ENCODE measurements around the gene SLC1A2.

DNA sequence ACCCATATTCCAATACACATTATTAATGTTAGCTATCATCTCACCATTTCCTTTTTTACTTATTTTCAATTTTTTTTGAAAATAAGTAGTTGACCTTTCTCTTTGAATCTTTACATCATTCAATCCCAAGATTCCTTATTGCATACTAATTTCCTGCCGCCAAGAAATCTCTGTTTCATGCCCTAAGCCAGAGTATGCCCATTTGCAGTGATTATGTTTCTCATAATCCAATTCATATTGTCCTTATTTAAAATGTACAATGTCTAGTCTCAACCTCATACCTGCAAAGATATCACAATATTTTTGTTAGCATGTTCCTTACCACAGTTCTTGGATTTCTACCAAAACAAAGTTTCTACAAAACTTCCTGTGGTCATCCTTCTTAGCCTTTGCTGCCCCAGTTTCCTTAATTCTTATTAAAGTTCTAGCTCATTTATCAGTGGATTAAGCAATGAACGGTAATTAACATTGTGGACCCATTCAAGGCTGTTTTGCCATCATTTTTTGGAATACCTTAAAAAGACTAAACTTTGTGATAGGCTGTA is 205.1 kb downstream of the SLC1A2 start:
- TF ChIP-seq, protein P1, sequence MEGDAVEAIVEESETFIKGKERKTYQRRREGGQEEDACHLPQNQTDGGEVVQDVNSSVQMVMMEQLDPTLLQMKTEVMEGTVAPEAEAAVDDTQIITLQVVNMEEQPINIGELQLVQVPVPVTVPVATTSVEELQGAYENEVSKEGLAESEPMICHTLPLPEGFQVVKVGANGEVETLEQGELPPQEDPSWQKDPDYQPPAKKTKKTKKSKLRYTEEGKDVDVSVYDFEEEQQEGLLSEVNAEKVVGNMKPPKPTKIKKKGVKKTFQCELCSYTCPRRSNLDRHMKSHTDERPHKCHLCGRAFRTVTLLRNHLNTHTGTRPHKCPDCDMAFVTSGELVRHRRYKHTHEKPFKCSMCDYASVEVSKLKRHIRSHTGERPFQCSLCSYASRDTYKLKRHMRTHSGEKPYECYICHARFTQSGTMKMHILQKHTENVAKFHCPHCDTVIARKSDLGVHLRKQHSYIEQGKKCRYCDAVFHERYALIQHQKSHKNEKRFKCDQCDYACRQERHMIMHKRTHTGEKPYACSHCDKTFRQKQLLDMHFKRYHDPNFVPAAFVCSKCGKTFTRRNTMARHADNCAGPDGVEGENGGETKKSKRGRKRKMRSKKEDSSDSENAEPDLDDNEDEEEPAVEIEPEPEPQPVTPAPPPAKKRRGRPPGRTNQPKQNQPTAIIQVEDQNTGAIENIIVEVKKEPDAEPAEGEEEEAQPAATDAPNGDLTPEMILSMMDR (IDR thresholded peaks at IDR 0.05) = no peak
- no peak for TF ChIP-seq POLR2A (IDR thresholded peaks at IDR 0.05)
- TF ChIP-seq EP300 (IDR thresholded peaks at IDR 0.05) = no peak
